ENCODE measurements around the gene MYLIP.
A peak's percentile ranks its signal among the peaks of the same experiment; 100 is the strongest.

The MYLIP gene

GRCh38 chr6:16184551-16184950 is 55.7 kb downstream of the MYLIP start:
- TF ChIP-seq, protein P1, sequence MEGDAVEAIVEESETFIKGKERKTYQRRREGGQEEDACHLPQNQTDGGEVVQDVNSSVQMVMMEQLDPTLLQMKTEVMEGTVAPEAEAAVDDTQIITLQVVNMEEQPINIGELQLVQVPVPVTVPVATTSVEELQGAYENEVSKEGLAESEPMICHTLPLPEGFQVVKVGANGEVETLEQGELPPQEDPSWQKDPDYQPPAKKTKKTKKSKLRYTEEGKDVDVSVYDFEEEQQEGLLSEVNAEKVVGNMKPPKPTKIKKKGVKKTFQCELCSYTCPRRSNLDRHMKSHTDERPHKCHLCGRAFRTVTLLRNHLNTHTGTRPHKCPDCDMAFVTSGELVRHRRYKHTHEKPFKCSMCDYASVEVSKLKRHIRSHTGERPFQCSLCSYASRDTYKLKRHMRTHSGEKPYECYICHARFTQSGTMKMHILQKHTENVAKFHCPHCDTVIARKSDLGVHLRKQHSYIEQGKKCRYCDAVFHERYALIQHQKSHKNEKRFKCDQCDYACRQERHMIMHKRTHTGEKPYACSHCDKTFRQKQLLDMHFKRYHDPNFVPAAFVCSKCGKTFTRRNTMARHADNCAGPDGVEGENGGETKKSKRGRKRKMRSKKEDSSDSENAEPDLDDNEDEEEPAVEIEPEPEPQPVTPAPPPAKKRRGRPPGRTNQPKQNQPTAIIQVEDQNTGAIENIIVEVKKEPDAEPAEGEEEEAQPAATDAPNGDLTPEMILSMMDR (IDR thresholded peaks at IDR 0.05; ENCODE audit: low read depth, low read length): 0 out of 2 replicates have a peak, but pooled peaks have one; percentile 0
- H3K4me3 ChIP-seq (ENCODE audit: low read depth, low read length): no peak overlapping the region

GRCh38 chr6:16187176-16187575 is 58.3 kb downstream of the MYLIP start:
- TF ChIP-seq, protein P1 (IDR thresholded peaks at IDR 0.05; ENCODE audit: low read depth, low read length): no peak
- H3K4me3 ChIP-seq (ENCODE audit: low read depth, low read length): no peak overlapping the region

- TF ChIP-seq, protein P1 (IDR thresholded peaks at IDR 0.05; ENCODE audit: low read depth, low read length): no peak
- no peak overlapping the region for H3K4me3 ChIP-seq (ENCODE audit: low read depth, low read length)
These were observed 61.3 kb downstream of the MYLIP start for GRCh38 chr6:16190214-16190613.

DNA sequence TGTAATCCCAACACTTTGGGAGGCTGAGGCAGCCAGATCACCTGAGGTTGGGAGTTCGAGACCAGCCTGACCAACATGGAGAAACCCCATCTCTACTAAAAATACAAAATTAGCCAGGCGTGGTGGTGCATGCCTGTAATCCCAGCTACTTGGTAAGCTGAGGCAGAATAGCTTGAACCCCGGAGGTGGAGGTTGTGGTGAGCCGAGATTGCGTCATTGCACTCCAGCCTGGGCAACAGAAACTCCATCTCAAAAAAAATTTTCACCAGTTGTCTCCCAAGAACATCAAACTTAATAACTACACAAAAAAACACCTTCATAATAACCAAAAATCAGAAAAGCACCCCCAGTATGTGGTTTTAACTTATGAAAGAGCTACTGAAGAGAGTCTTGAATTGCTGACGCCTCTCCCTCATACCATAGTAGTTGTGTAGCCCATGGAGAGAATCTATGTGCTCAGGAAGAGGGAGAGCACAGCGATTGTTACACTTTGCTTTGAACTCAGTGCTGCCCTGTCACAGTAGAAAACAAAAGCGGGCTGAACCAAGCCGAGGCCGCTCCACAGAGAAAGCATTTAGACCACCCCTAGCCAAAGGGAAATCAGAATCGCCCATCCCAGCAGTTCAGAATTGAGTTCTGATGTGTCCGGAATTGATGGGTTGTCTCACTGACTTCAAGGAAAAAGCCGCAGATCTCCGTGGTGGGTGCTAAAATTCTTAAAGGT is 67.5 kb downstream of the MYLIP start:
- H3K4me3 ChIP-seq (ENCODE audit: low read depth, low read length): no peak overlapping the region
- TF ChIP-seq, protein P1 (IDR thresholded peaks at IDR 0.05; ENCODE audit: low read depth, low read length): no peak

DNA sequence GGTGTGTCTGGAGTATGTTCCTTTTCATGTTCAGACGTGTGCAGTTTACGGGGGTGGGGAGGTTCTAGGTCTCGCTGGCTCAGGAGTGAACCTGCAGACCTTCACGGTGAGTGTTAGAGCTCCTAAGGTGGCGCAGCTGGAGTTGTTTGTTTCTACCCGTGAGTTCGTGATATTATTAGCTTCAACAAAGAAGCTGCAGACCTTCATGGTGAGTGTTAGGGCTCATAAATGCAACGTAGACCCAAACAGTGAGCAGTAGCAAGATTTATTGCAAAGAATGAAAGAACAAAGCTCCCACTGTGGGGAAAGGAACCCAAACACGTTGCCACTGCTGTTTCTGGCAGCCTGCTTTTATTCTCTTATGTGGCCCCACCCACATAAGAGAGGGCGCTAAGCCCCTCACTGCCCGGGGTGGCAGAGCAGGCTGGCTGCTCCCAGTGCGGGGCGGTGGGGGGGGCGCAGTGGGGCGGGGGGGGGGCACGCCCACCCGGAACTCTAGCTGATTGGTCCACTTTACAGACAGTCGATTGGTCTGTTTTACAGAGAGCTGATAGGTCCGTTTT is 68.2 kb downstream of the MYLIP start:
- H3K4me3 ChIP-seq (ENCODE audit: low read depth, low read length): no peak overlapping the region
- TF ChIP-seq, protein P1 (IDR thresholded peaks at IDR 0.05; ENCODE audit: low read depth, low read length): no peak

Measured in WI38 (cell line).